ENCODE data around the gene MPP2. TPM values are rescaled to one million over a fixed set of nuclear protein-coding genes. Genes with fewer than 3 reads are reported as not detected.
A peak's percentile ranks its signal among the peaks of the same experiment; 100 is the strongest.
"Not testable (repeated sequence)": the region's sequence is repeated elsewhere in the genome, so short reads cannot be mapped to it uniquely, and the experiment has no call there.

The MPP2 gene
- polyA plus RNA-seq, 1 donor: 6.4 TPM

DNA sequence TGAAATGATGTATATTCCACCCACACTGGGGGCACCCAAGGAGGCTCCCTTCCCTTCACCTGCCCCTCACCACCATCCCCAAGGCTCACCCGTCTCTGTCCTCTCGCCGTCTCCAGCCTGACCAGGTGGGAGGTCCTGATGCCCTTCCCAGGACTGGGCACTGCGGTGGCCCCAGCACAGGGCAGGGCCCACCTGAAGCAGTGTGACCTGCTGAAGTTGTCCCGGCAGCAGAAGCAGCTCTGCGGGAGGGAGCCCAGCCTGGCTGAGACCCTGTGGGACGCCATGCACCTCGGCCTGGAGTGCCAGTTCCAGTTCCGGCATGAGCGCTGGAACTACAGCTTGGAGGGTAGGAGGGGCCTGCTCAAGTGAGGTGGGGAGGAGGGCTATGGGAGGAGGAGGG is 25.0 kb upstream of the MPP2 start:
- no peak for DNase-seq

DNA sequence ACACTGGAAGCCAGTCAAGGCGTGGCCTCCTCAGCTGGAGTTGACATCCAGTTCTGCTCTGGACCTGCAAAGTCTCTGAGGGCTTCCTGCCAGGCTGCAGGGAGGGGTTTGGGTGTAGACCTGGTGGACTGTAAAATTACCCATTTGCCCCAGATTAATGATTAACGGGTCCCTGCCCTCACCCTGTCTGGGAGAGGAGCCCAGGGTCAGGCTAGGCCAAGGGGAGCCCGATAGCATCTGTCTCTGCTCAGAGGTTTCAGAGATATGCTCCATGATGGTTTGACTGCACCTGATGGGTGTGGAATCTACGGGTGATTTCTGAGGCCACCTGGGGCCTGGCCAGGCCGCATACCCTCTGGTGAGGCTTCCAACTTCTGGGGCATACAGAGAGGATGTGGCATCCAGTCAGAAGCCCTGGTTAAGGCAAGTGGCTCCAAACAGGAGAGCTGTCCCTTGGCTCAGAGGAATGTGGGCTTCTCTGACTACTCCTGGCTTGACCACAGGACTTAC is 23.8 kb upstream of the MPP2 start:
- no peak for DNase-seq

DNA sequence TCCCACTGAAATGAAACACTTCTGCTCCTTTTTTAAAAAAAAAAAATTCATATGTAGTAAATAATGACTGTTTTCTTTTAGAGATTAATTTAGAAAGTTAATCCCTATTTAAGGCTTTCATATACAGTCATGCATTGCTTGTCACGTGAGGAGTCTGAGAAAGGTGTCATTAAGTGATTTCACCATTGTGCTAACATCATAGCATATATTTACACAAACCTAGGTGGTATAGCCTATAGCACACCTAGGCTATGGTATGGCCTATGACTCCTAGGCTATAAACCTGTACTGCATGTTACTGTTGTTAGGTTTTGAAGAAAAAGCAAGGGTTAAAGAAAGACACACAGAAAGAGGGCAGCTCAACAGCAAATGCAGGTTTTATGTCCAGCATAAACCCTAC is 21.3 kb upstream of the MPP2 start:
- no peak for DNase-seq

DNA sequence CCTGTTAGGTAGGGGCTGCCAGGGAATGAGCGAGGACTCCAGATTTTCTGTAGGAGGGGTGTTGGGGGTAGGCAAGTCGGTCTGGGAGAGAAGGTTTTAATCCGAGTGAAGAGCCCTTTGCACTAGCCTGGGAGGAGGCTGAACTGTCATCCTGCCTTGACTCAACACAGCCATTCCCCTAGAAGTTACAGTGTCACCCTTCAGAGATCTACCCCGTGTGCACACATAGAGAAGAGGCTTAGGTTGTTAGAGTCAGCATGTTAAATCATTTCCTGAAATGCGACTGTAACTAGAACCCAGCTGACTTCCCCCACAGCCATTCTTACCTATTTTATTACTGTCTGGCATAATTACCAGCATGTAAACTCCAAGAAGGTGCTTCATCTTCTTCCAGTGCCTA is 20.6 kb upstream of the MPP2 start:
- not testable (repeated sequence) for DNase-seq

DNA sequence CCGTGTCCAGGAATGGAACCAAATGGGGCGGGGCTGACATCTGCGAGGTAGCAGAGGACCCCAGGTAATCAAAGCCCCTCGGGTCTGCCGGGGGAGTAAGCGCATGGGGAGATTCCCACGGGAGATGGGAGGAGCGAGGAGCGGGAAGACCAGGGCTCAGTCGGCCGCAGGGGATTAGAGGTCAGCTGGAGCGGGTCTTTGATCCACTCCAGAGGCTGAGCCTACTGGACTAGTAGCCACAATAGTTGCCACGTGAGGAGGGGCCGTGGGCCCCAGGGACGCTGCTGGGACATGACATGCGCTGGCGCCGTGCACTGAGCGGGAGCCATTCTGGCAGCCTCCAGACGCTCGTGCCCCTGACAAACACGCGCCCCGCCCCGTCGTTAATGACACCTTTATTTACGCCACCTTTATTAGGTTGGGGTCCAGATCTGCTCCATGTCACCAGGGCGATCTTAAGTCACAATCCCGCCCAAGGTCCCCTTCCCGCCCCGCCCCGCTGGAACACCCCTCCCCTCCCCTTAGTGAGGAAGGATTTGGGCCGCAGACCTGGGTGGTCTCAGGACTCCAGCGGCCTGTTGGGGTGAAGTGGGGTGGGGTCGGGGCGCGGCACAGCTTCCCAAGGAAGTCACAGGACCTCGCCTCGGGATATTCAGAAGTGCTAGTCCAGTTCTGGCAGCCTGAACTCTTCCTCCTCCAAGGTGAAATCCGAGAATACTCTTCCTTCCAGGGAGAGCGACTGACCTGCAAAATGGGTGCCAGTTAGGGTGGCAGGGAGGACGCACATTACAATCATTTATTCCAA is 19.9 kb upstream of the MPP2 start:
- no peak for DNase-seq

DNA sequence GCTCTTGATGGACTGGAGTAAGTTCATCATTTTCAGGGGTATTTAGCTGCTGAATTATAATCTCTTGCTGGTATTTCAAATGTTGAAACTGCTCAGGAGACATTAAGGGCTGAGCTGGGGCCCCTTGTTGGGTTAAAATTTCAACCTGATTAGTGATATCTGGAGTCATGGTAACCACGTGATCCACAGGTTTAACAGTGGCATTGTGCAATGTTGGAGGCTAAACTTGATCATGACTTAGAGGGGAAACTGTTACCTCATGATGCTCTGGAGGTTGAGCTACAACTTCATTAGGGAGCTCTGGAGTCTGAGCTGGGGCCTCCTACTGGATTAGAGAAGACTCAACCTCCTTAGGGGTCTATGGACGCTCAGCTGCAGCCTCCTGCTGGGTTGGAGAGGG is 17.2 kb upstream of the MPP2 start:
- DNase-seq: no peak

DNA sequence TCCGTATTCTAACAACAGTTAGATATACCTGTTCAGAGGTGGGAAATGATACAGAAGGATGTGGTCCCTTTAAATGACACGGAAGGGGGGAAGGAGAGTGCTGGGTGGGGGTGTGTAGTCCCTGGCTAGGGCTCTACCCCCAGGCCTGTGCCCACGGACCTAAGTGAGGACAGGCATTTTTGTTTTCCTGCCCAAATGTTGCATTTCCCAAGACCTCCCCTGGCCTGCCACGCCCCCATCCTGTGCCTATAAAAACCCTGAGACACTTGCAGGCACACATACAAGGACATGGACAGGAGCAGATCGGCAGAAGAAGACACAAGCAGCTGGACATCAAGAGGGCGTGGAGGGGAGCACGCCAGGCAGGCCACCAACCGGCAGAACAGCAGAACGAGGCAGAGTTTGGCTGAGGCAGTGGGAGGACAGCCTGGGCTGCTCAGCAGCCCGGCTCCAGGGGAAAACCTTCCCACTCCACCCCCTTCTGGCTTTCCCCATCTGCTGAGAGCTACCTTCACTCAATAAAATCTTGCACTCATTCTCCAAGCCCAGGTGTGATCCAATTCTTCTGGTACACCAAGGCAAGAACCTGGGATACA is 13.3 kb upstream of the MPP2 start:
- no peak for DNase-seq

DNA sequence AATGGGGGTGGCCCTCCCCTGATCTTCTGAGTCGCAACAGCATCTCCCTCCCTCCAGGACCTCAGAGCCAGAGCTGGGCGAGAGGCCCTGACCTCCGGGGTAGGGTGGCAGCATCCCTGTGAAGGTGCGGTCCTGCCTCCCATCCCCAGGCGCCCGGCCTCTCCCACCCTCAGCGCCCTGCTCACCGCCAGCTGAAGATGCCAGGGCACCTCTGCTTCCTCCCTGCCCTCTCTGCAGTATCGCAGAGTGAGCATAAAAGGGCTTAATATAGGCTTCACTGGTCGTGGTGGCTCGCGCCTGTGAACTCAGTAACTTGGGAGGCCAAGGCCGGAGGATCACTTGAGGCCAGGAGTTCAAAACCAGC is 10.7 kb upstream of the MPP2 start:
- no peak for DNase-seq

DNA sequence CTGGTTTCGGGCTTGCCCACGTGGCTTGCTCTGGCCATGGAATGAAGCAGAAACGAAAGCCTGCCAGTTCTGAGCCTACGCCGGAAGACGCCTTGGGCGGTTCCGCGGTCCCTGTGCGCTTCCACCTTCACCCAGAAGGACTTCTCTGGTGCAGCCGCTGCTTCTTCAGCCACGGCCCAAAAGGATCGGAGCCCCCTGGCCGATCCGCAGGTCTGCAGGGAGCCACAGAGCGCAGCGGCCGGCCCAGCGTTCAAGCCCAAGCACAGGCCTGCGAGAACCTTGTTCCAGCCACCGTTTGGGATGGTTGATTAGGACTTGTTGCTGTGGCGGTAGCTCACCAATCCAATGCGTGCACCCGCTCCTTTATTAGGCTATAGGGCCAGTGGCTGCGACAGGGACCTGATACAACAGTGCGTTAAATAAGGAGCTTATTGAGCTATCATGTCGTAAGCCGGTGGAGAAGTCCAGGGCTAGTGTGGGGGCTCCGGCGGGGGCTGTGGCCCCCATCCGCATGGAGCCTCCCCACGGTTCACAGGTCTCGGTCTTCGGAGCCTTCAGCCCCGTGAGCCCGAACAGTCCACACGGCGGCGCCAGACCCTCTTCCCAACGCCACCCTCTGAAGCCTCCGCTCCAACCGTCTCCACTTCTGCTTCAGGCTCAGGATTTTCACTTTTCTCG is 10.2 kb upstream of the MPP2 start:
- peak; percentile 43 for DNase-seq

DNA sequence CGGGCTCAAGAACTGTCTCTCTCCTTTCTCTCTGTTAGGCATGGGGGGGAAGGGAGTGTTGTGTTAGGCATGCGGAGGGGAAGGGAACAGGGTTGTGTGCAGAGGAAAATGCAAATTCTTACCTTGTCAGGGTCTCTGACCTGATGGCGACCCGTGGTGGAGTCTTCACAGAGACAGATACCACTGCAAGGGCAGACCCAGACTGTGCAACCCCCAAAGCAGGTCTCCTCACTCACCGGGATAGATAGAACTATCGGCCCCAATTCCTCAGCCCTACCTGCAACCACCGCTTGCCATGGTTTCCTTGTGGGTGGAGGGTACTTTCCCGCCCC is 9.6 kb upstream of the MPP2 start:
- DNase-seq: no peak

DNA sequence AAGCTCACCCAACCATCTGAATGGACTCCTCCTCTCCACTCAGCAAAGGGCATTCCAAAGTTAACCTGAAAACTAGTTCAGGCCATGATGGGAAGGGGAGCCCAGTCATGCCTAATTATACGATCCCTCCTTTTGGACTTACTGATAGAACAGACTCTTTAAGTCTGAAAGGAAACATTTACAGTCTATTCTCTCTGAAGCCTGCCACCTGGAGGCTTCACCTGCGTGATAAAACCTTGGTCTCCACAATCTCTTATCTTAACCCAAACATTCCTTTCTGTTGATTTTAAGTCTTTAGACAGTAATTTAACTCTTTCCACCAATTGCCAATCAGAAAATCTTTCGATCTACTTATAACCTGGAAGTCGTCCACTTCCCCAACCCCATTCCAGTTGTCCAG is 9.0 kb upstream of the MPP2 start:
- no peak for DNase-seq

DNA sequence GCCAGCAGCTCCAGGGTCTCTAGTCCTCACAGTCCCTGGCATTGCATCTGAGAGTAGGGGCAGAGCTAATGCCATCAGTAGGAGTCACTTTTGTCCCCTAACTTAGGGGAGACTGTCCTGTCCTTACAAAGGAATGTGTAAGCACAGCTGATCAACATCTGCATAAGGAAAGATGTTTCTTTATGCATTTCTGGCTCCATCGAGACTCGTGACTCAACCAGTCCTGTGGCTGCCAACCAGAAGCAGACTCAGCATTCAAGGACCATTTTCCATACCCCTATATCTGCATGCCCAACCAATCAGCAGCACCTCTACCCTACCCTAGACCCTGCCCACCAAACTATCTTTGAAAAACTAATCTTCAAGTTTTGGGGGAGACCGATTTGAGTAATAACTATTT is 8.2 kb upstream of the MPP2 start:
- DNase-seq: no peak

DNA sequence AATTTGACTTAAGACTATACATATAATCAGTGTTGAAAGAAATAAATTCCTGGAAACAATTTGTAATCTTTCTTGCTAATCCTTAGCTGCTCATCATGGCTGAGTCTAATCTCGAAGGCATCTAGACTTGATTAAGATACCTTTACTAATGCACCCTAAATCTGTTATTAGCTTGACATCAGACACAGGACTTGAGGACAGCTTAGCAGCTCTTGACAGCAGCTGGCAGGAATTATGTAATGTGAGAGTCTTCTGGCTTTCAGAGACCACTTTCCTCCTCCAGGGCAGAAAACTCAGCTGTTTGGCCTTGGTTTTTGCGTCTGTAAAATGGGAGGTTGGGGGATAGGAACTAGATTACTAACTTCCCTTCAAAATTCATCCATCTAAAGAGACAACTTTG is 7.1 kb upstream of the MPP2 start:
- no peak for DNase-seq

DNA sequence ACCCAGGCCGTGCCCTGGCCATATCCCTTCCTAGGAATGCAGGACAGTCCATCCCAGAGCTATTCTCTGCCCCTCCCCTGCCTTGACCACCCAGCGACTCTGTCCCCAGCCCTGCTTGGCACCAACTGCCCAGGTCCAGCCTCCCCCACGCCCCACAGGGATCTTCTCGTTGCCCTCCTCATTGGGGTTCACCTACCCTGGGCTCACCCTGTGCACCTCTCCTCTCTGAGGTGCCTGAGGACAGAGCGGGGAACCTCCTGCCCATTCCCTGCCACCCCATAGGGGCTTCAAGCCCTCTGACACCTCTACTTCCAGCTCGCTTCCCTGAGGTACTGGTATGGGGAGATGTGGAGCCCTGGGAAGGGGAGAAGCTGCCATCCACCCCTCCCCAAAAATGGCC is 6.2 kb upstream of the MPP2 start:
- no peak for DNase-seq

DNA sequence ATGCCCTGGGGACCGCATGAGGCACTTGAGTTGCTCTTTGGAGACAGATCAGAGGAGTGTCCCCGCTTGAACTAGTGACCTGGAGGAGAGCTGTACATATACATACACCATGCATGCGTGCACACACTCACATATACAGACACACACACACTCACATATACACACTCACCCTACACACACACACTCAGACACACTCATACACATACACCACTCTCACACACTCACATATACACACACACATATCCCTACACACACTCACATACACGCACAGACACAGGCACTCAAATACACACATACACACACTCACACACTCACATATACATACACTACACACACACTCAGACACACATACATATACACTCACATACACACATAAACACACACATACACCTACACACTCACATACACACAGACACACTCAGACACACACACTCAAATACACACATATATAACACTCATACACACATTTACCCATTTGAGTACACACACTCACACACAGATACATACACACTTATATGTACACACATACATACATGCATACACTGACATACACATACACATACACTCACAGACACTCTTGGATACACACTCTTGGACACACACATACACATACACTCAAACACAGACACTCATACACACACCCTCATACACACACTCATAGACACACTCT is 5.4 kb upstream of the MPP2 start:
- no peak for DNase-seq

DNA sequence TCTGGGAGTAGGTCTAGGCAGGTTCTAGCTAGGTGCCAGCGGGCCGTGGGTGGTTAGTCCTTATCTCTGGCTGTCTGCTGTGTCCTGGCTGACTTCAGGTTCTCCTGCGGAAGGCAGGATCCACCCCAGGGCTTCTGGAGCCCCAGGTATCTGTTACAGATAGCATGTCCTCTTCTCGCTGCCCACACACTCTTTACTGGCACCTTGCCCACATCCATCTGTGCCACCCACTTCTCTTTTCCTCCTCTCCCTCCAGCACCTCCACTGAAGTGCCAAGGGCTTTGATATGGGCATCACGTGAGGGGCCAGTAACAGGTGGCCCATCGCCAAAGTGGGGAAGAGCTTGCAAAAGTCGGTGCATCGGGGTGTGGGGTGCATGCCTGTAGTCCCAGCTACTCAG is 4.6 kb upstream of the MPP2 start:
- DNase-seq: no peak

DNA sequence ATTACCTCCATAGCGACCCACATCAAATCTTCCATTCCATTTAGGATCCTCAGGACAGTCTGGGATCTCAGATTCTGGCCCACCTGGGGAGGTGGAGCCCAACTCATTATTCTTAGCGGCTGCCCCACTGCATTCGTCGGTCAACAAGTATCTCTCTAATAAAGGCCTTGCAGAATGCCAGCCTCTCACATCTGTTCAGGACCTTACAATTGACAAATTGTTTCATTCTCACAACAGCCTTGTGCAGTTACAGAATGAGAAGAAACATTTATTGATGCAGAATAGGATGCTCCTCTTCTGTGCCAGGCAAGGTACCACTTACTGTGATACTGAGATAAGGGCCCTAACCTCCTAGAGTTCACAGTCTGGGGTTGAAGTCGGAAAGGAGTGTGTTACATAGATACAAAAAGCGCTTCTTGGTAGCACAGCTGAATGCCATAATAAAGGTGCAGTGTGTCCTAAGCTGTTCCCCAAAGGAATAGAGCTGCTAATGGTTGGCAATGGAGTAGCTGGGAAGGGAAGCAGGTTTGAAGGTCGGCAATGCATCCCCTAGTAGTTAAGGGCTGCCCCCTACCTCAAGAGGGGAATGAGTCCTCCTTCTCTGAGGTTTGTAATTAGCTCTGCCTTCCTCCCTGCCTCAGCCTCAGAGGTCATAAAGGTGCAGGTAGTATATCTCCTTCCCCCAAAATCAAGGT is 2.3 kb upstream of the MPP2 start:
- no peak for DNase-seq

DNA sequence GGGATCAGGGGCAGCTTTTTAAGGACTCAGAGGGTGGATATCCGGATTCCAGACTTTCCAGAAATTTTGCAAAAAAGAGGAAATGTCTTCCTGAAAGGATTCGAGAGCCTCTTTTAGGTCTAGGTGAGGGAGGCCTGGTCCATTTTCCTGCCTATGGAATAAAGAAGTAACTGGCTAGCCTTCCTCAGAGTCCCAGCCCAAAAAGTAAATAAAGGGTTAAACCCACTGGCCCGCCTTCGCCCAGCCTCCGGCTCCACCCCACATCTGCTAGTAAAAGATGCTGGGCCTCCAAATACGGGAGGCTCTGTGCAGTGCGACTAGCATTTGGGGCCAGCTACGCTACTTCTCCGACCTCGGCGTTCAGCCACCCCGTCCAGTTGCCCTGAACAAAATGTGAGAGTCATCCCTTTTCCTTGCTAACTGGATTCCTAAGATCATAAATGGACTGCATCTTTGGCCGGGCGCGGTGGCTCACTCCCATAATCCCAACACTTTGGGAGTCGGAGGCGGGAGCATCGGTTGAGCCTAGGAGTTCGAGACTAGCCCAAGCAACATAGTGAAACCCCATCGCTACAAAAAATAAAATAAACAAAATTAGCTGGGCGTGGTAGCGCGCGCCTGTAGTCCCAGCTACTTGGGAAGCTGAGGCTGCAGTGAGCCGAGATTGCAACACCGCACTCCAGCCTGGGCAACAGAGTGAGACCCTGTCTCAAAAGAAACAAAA is 824 bp upstream of the MPP2 start:
- peak; percentile 68 for DNase-seq

DNA sequence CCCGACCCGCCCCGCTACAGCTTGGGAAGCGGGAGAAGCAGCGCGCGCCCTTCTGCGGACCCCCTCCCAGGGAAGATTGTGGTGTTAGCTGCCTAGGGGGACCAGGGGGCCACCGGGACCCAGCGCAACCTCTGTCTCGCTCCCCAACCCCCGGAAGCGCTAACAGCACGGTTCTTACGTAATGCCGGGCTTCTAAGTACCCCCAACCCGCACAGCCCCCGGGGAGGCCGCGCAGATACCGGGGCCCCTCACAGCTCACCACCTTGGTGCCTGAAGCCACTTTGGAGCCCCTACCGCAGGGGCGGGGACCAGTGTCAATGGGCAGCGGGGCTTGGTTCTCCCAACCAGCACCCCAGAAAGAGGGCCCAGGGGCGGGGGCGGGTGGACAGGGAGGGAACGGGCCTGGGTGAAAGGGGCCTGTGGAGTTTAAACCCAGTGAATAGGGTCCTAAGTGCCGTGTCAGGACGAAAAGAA is 348 bp downstream of the MPP2 start:
- no peak for DNase-seq

DNA sequence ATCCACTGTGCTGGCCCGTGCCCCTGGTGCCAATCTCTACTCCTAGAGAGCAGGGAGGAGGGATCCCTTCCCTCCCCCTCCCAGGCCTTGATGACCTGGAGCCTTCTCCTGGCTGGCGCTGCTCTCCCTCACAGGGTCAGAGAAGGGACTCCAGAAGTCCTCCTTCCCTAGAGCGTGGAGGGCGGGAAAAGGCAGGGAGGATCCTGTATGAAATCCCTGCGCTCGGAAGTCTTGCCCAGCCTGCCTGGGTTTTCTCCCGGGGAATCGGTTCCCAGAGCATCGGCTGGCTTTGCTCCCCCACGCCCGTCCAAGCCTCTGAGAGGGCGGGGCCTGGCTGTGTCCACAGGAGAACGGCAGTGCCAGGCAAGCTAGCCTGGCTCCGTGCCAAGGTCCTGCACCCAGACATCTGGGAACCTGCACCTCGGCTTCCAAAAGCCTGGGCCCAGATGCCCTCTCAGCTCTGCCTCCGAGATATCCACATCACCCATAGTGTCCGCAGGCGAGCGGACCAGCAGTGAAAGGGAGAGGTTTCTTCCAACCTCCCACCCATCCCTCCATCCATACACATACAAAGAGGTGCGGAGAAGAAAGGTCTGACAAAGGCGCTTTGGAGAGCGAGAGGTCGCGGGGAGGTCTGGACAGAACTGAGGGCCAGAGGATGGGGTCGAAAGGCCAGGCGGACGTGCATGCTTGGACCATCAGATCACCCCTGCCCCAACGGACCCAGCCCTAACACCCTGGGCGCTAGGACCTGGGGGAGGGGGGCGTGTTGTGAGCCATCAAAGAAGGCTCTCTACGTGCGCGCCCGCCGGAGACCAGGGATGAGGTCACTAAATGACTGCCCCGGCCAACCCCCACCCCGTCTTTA is 1.1 kb downstream of the MPP2 start:
- DNase-seq: peak; percentile 77
